ENCODE measurements around the gene JADE1. TPM values are rescaled to one million over a fixed set of nuclear protein-coding genes. Genes with fewer than 3 reads are reported as not detected.

JADE1 gene
- total RNA-seq, 2 experiments from 2014 or later, result 25.5 to 28.4 TPM

- H3K27me3 Mint-ChIP-seq, result no peaks in the 10 kb centered on the region
- no peak for DNase-seq
- no peak for ATAC-seq
- H3K9me3 Mint-ChIP-seq (ENCODE audit: low read depth), result no peaks in the 10 kb centered on the region
- H3K27ac Mint-ChIP-seq, result no peak overlapping the region
- peaks cover 8% of the 10 kb centered on the region for H3K36me3 Mint-ChIP-seq (ENCODE audit: low read depth)
- ChIA-PET POLR2A (no interaction called here), CTCF (interaction anchor here (1.4 kb wide), 1 partner anchor 8 kb away, joined by 3 read pairs; no protein-coding TSS in a partner anchor)
- H3K4me3 Mint-ChIP-seq, result no peak overlapping the region
- intact Hi-C loops (cut with DNase I, micrococcal nuclease), result no loop called here
- H3K4me1 Mint-ChIP-seq, result no peaks in the 10 kb centered on the region
These were observed 70.5 kb downstream of the JADE1 start for GRCh38 chr4:128879971-128880370.

DNA sequence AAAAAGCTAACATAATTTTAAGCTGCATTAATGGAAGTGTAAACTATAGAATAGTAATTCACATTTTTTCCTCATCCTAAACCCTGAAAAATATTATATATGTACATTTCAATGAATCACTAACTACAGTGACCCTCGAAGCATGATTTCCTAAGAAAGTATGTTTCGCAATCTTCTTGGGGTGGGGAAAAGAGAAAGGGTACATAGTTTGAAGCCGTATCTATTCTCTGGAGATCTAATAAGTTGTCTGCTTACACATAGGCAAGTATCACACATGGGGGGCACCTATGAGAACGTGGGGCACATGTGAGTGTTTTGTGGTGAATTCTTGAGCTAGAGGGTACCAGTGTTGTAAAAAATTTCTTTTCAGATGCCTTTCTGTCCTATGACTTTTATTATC, 71.2 kb downstream of the JADE1 start:
- ATAC-seq, result no peak
- ChIA-PET POLR2A (no interaction called here), CTCF (interaction anchor here (1.4 kb wide), 1 partner anchor 8 kb away, joined by 3 read pairs; no protein-coding TSS in a partner anchor)
- Mint-ChIP-seq H3K9me3 (ENCODE audit: low read depth) (no peaks in the 10 kb centered on the region), H3K27me3 (no peaks in the 10 kb centered on the region), H3K4me3 (no peak overlapping the region), H3K4me1 (no peaks in the 10 kb centered on the region), H3K36me3 (ENCODE audit: low read depth) (peaks cover 6% of the 10 kb centered on the region), H3K27ac (no peak overlapping the region)
- intact Hi-C loops (cut with DNase I, micrococcal nuclease), result no loop called here
- DNase-seq, result no peak

DNA sequence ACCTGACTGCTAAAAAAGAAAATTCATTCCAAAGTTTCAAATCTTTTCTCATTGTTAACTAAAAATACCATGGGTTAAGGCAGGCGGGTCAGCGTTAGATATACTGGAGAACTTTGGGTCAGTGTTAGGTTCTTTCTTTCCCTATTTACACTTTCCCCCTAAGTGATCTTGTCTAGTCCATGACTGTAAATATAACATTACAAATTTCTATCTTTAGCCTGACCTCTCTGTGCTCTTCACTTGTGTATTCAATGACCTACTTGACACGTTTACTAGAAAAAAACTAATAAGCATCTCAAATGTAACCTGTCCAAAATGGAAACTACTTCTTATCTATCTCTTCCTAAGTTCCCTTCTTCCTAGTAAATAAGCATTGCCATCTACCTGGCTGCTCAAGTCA, 95.3 kb downstream of the JADE1 start:
- no peak overlapping the region for H3K4me3 Mint-ChIP-seq
- no peaks in the 10 kb centered on the region for H3K4me1 Mint-ChIP-seq
- H3K27me3 Mint-ChIP-seq, result no peaks in the 10 kb centered on the region
- H3K27ac Mint-ChIP-seq, result no peak overlapping the region
- DNase-seq (no peak), ATAC-seq (no peak)
- peaks cover 7% of the 10 kb centered on the region for H3K36me3 Mint-ChIP-seq (ENCODE audit: low read depth)
- POLR2A ChIA-PET, result no interaction called here
- intact Hi-C loops (cut with DNase I, micrococcal nuclease), result no loop called here
- H3K9me3 Mint-ChIP-seq (ENCODE audit: low read depth), result no peaks in the 10 kb centered on the region
- CTCF ChIA-PET, result no interaction called here

GRCh38 chr4:128906581-128906980, 97.1 kb downstream of the JADE1 start:
- peaks cover 7% of the 10 kb centered on the region for H3K36me3 Mint-ChIP-seq (ENCODE audit: low read depth)
- no peaks in the 10 kb centered on the region for H3K27me3 Mint-ChIP-seq
- DNase-seq (no peak), ATAC-seq (no peak)
- no peaks in the 10 kb centered on the region for H3K4me1 Mint-ChIP-seq
- POLR2A ChIA-PET, result no interaction called here
- no peak overlapping the region for H3K4me3 Mint-ChIP-seq
- CTCF ChIA-PET, result no interaction called here
- H3K9me3 Mint-ChIP-seq (ENCODE audit: low read depth), result no peaks in the 10 kb centered on the region
- H3K27ac Mint-ChIP-seq, result no peak overlapping the region
- intact Hi-C loops (cut with DNase I, micrococcal nuclease), result no loop called here

GRCh38 chr4:128907981-128908380, 98.5 kb downstream of the JADE1 start:
- Mint-ChIP-seq H3K27ac (no peak overlapping the region), H3K36me3 (ENCODE audit: low read depth) (peaks cover 2% of the 10 kb centered on the region), H3K9me3 (ENCODE audit: low read depth) (no peaks in the 10 kb centered on the region), H3K4me3 (no peak overlapping the region), H3K4me1 (no peaks in the 10 kb centered on the region), H3K27me3 (no peaks in the 10 kb centered on the region)
- DNase-seq (no peak), ATAC-seq (no peak)
- POLR2A ChIA-PET, result no interaction called here
- CTCF ChIA-PET, result no interaction called here
- intact Hi-C loops (cut with DNase I, micrococcal nuclease), result no loop called here

DNA sequence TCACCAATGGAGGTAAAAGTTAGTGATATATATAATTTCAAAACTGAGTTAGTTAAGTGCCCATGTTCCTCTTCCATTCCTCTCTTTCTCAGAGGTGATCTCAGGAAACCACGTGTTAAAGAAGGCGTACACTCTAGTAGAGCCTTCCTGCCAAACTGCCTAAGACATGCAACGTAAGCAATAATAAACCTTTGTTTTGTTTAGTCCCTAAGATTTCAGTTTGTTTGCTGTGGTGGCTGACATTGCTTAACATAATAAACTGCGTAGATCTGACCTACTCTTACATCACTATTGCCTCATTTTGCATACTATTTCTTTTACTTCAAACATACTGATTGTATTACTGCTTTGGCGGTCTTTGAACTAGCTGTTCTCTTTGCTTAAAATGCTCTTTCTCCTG, 99.2 kb downstream of the JADE1 start:
- CTCF ChIA-PET, result no interaction called here
- Mint-ChIP-seq H3K27me3 (no peaks in the 10 kb centered on the region), H3K27ac (no peak overlapping the region), H3K36me3 (ENCODE audit: low read depth) (peaks cover 2% of the 10 kb centered on the region), H3K9me3 (ENCODE audit: low read depth) (no peaks in the 10 kb centered on the region), H3K4me3 (no peak overlapping the region), H3K4me1 (no peaks in the 10 kb centered on the region)
- POLR2A ChIA-PET, result no interaction called here
- DNase-seq (no peak), ATAC-seq (no peak)
- intact Hi-C loops (cut with DNase I, micrococcal nuclease), result no loop called here

GRCh38 chr4:128913228-128913627, 103.7 kb downstream of the JADE1 start:
- no peak for ATAC-seq
- ChIA-PET CTCF (interaction anchor here (0.5 kb wide), 1 partner anchor 502 kb away, joined by 4 read pairs; no protein-coding TSS in a partner anchor), POLR2A (no interaction called here)
- Mint-ChIP-seq H3K9me3 (ENCODE audit: low read depth) (no peaks in the 10 kb centered on the region), H3K27me3 (no peaks in the 10 kb centered on the region), H3K36me3 (ENCODE audit: low read depth) (peaks cover 2% of the 10 kb centered on the region), H3K4me1 (peaks cover 7% of the 10 kb centered on the region), H3K27ac (no peak overlapping the region), H3K4me3 (no peak overlapping the region)
- DNase-seq, result no peak
- intact Hi-C loops (cut with DNase I, micrococcal nuclease), result no loop called here

GRCh38 chr4:128915544-128915943, 106.0 kb downstream of the JADE1 start:
- peaks cover 14% of the 10 kb centered on the region for H3K4me1 Mint-ChIP-seq
- intact Hi-C loops (cut with DNase I, micrococcal nuclease), result no loop called here
- no peak overlapping the region for H3K4me3 Mint-ChIP-seq
- no peaks in the 10 kb centered on the region for H3K27me3 Mint-ChIP-seq
- no peaks in the 10 kb centered on the region for H3K9me3 Mint-ChIP-seq (ENCODE audit: low read depth)
- no peak overlapping the region for H3K27ac Mint-ChIP-seq
- ATAC-seq (no peak), DNase-seq (no peak)
- H3K36me3 Mint-ChIP-seq (ENCODE audit: low read depth), result peaks cover 4% of the 10 kb centered on the region
- ChIA-PET CTCF (no interaction called here), POLR2A (no interaction called here)

DNA sequence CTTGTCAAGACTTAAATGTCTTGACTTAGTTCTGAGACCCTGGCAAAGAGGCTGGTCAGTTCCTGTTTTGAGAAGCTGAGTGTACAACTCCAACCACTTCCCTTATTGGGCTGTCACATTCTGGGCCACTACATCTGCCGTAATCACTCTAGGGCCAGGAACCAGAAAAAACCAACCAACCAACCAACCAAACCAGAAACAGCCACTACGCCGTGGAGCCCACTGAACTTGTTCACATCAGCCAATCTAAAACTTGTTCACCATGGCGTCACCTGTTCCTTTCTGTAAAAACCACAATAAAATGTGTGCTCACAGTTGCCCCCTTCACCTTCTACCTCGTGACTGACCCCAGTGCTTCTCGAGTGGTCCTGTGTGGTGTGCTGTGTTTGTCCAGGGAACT, 107.3 kb downstream of the JADE1 start:
- H3K4me3 Mint-ChIP-seq, result no peak overlapping the region
- ChIA-PET POLR2A (no interaction called here), CTCF (no interaction called here)
- no peak for DNase-seq
- no peaks in the 10 kb centered on the region for H3K27me3 Mint-ChIP-seq
- H3K27ac Mint-ChIP-seq, result no peak overlapping the region
- no peak for ATAC-seq
- intact Hi-C loops (cut with DNase I, micrococcal nuclease), result no loop called here
- no peaks in the 10 kb centered on the region for H3K9me3 Mint-ChIP-seq (ENCODE audit: low read depth)
- H3K36me3 Mint-ChIP-seq (ENCODE audit: low read depth), result peaks cover 5% of the 10 kb centered on the region
- H3K4me1 Mint-ChIP-seq, result peaks cover 14% of the 10 kb centered on the region

GRCh38 chr4:128917781-128918180, 108.3 kb downstream of the JADE1 start:
- ATAC-seq, result no peak
- Mint-ChIP-seq H3K4me3 (no peak overlapping the region), H3K36me3 (ENCODE audit: low read depth) (peaks cover 5% of the 10 kb centered on the region), H3K27me3 (no peaks in the 10 kb centered on the region), H3K27ac (no peak overlapping the region), H3K4me1 (peaks cover 14% of the 10 kb centered on the region), H3K9me3 (ENCODE audit: low read depth) (no peaks in the 10 kb centered on the region)
- intact Hi-C loops (cut with DNase I, micrococcal nuclease), result no loop called here
- no peak for DNase-seq
- CTCF ChIA-PET, result no interaction called here
- POLR2A ChIA-PET, result no interaction called here

DNA sequence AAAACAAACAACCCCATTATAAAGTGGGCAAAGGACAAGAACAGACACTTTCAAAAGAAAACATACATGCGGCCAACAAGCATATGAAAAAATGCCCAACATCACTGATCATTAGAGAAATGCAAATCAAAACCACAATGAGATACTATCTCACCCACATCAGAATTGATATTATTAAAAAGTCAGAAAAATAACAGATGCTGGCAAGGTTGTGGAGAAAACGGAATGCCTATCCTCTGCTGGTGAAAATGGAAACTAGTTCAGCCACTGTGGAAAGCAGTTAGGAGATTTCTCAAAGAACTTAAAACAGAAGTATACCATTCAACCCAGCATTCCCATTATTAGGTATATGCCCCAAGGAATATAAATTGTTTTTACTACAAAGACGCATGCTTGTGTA, 112.5 kb downstream of the JADE1 start:
- DNase-seq (no peak), ATAC-seq (no peak)
- Mint-ChIP-seq H3K4me3 (no peak overlapping the region), H3K27me3 (no peaks in the 10 kb centered on the region), H3K4me1 (peaks cover 14% of the 10 kb centered on the region), H3K27ac (no peak overlapping the region), H3K36me3 (ENCODE audit: low read depth) (peaks cover 24% of the 10 kb centered on the region), H3K9me3 (ENCODE audit: low read depth) (peaks cover 2% of the 10 kb centered on the region)
- CTCF ChIA-PET, result no interaction called here
- POLR2A ChIA-PET, result no interaction called here
- intact Hi-C loops (cut with DNase I, micrococcal nuclease), result no loop called here

Data from activated CD4-positive, alpha-beta T cell treated with anti-CD3 and anti-CD28 coated beads for 36 hours (primary cell).